ENCODE results near the gene C17orf100.

The C17orf100 gene

DNA sequence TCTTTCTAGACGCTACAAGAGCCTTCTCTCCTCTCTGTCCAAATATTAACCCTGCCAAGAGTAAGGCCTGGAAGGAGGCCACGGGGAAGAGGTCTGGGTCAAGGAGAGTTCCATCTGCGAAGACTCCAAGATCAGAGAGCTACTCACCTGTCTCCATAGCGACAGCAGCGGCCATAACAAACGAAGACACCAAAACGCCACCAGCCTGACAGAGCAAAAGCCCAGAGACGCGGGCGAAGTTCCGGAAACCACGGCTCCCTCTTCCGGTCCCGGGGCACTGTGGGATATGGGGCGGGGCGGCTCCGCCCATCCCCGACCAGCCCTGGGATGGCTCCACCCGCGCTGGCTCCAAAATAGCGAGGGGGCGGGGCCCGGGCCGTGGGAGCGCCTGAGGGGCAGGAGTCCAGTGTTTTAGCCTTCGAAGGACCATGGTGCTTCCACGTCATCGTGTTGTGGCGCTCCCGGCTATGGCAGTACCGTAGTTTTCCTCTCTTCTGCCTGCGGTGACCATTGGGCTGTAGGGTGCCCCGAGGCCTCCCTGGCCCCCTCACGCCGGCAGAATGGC is at the start of gene C17orf100, which contains the start of gene MED31:
Gene C17orf100, plus strand, starts transcription at position 409 of the 565 bp plus-strand sequence. Its CDS starts 152 bp downstream, at position 561.
Gene MED31, minus strand, starts transcription at position 252 of the 565 bp plus-strand sequence. Its CDS starts 77 bp downstream, at position 175.
- H3K9me3 ChIP-seq, result no peaks in the 10 kb centered on the region
- no peaks in the 10 kb centered on the region for H3K27me3 ChIP-seq (ENCODE audit: low read depth)
- in situ Hi-C loops (cut with MboI; ENCODE audit: low sequenced_read_pairs), result loop anchor here (25.0 kb wide), 1 partner anchor 511 kb away; no protein-coding TSS in a partner anchor
- H3K4me3 ChIP-seq, result peak within 1 kb of the TSS; percentile 56
- DNase-seq (ENCODE audit: low spot score in 2 of 2), result peak; percentile 89 to 97
- peaks cover 20% of the 10 kb centered on the region for H3K36me3 ChIP-seq (replicated peaks)
- peaks cover 14% of the 10 kb centered on the region for H3K4me1 ChIP-seq

GRCh38 chr17:6602141-6602540 is 49.4 kb upstream of the C17orf100 start:
- H3K36me3 ChIP-seq (replicated peaks), result peaks cover 50% of the 10 kb centered on the region
- H3K4me1 ChIP-seq, result no peaks in the 10 kb centered on the region
- no peaks in the 10 kb centered on the region for H3K27me3 ChIP-seq (ENCODE audit: low read depth)
- no peak for DNase-seq (ENCODE audit: low spot score in 2 of 2)
- H3K4me3 ChIP-seq, result no peak overlapping the region
- no peaks in the 10 kb centered on the region for H3K9me3 ChIP-seq
- in situ Hi-C loops (cut with MboI; ENCODE audit: low sequenced_read_pairs), result no loop called here

- Histone ChIP-seq H3K4me1 (no peaks in the 10 kb centered on the region), H3K36me3 (replicated peaks) (peaks cover 48% of the 10 kb centered on the region), H3K4me3 (no peak overlapping the region), H3K27me3 (ENCODE audit: low read depth) (no peaks in the 10 kb centered on the region), H3K9me3 (no peaks in the 10 kb centered on the region)
- in situ Hi-C loops (cut with MboI; ENCODE audit: low sequenced_read_pairs), result no loop called here
- no peak for DNase-seq (ENCODE audit: low spot score in 2 of 2)
Observed at GRCh38 chr17:6603744-6604325, 47.7 kb upstream of the C17orf100 start.

DNA sequence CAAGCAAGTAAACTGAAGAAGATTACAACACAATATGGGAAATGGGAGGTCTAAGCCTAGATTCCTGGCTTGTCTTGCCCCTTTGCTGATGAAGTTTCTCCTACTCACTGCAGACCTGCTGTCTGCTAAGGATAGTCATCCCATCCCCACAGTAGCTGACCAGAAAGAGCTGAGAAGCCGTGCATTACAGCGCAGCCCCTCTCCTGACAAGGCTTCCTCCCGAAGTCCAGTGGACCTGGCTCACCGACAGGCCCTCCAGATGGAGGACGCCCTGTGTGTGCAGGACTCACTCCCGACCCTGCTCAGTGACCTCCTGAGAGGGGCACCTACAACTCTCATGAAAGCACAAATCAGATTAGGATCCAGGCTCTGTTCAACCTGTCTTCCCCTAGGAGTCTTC is 46.4 kb upstream of the C17orf100 start:
- Histone ChIP-seq H3K4me1 (no peaks in the 10 kb centered on the region), H3K4me3 (no peak overlapping the region), H3K36me3 (replicated peaks) (peaks cover 55% of the 10 kb centered on the region), H3K27me3 (ENCODE audit: low read depth) (no peaks in the 10 kb centered on the region), H3K9me3 (no peaks in the 10 kb centered on the region)
- in situ Hi-C loops (cut with MboI; ENCODE audit: low sequenced_read_pairs), result no loop called here
- DNase-seq (ENCODE audit: low spot score in 2 of 2), result no peak

DNA sequence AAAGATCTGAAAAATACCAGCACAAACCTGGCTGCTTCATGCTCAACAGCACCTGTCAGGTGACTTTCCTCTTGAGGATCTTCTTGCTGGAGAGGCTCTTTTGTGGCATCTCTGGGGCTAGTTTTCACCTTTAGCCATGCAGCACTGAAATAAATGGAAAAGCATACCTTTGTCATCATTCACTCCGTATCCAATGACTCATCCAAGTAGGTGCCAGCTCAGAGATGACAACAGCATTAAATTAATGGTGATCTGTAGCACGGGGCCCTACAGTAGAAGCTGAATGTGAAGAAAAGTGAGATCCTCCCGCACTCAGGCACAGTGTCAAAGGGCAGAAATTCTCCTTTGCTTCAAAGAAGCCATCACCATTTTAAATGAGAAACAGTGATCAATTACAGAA is 43.2 kb upstream of the C17orf100 start:
- Histone ChIP-seq H3K36me3 (replicated peaks) (peaks cover 52% of the 10 kb centered on the region), H3K9me3 (no peaks in the 10 kb centered on the region), H3K4me3 (no peak overlapping the region), H3K4me1 (no peaks in the 10 kb centered on the region), H3K27me3 (ENCODE audit: low read depth) (no peaks in the 10 kb centered on the region)
- in situ Hi-C loops (cut with MboI; ENCODE audit: low sequenced_read_pairs), result no loop called here
- no peak for DNase-seq (ENCODE audit: low spot score in 2 of 2)

GRCh38 chr17:6610011-6610410 is 41.6 kb upstream of the C17orf100 start:
- in situ Hi-C loops (cut with MboI; ENCODE audit: low sequenced_read_pairs), result no loop called here
- H3K9me3 ChIP-seq, result no peaks in the 10 kb centered on the region
- peaks cover 53% of the 10 kb centered on the region for H3K36me3 ChIP-seq (replicated peaks)
- H3K4me3 ChIP-seq, result no peak overlapping the region
- no peak for DNase-seq (ENCODE audit: low spot score in 2 of 2)
- H3K4me1 ChIP-seq, result no peaks in the 10 kb centered on the region
- H3K27me3 ChIP-seq (ENCODE audit: low read depth), result no peaks in the 10 kb centered on the region

GRCh38 chr17:6611231-6611630 is 40.3 kb upstream of the C17orf100 start:
- Histone ChIP-seq H3K36me3 (replicated peaks) (peaks cover 47% of the 10 kb centered on the region), H3K9me3 (no peaks in the 10 kb centered on the region), H3K4me3 (no peak overlapping the region), H3K4me1 (no peaks in the 10 kb centered on the region), H3K27me3 (ENCODE audit: low read depth) (no peaks in the 10 kb centered on the region)
- in situ Hi-C loops (cut with MboI; ENCODE audit: low sequenced_read_pairs), result no loop called here
- no peak for DNase-seq (ENCODE audit: low spot score in 2 of 2)

GRCh38 chr17:6623941-6624340 is 27.6 kb upstream of the C17orf100 start:
- Histone ChIP-seq H3K4me1 (no peaks in the 10 kb centered on the region), H3K27me3 (ENCODE audit: low read depth) (no peaks in the 10 kb centered on the region), H3K36me3 (replicated peaks) (peaks cover 41% of the 10 kb centered on the region), H3K4me3 (no peak overlapping the region), H3K9me3 (no peaks in the 10 kb centered on the region)
- DNase-seq (ENCODE audit: low spot score in 2 of 2), result no peak
- in situ Hi-C loops (cut with MboI; ENCODE audit: low sequenced_read_pairs), result no loop called here

- no peaks in the 10 kb centered on the region for H3K27me3 ChIP-seq (ENCODE audit: low read depth)
- peaks cover 45% of the 10 kb centered on the region for H3K36me3 ChIP-seq (replicated peaks)
- in situ Hi-C loops (cut with MboI; ENCODE audit: low sequenced_read_pairs), result no loop called here
- DNase-seq (ENCODE audit: low spot score in 2 of 2), result no peak
- H3K9me3 ChIP-seq, result no peaks in the 10 kb centered on the region
- H3K4me3 ChIP-seq, result no peak overlapping the region
- H3K4me1 ChIP-seq, result no peaks in the 10 kb centered on the region
Observed at GRCh38 chr17:6626616-6627015, 24.9 kb upstream of the C17orf100 start.

- in situ Hi-C loops (cut with MboI; ENCODE audit: low sequenced_read_pairs), result no loop called here
- peaks cover 44% of the 10 kb centered on the region for H3K36me3 ChIP-seq (replicated peaks)
- no peaks in the 10 kb centered on the region for H3K27me3 ChIP-seq (ENCODE audit: low read depth)
- H3K4me1 ChIP-seq, result no peaks in the 10 kb centered on the region
- H3K4me3 ChIP-seq, result no peak overlapping the region
- DNase-seq (ENCODE audit: low spot score in 2 of 2), result no peak
- no peaks in the 10 kb centered on the region for H3K9me3 ChIP-seq
Observed at GRCh38 chr17:6627019-6627418, 24.5 kb upstream of the C17orf100 start.

DNA sequence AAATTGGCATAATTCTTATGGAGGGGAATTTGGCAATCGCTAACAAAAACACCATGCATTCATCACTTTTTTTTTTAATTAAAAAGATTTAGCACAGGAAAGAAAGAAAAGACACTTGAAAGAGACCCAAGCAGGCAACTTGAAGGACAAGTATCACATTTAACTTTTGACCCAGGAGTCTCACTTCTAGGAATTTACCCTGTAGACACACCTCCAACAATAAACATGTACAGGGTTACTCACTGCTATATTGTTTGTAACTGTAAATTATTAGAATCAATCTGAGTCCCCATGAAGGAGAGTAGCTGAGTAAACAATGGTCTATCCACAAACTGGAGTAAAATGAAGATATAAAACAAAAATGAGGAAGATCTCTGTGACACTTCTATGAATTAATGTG is 21.2 kb upstream of the C17orf100 start:
- Histone ChIP-seq H3K4me1 (no peaks in the 10 kb centered on the region), H3K9me3 (no peaks in the 10 kb centered on the region), H3K4me3 (no peak overlapping the region), H3K27me3 (ENCODE audit: low read depth) (no peaks in the 10 kb centered on the region), H3K36me3 (replicated peaks) (peaks cover 51% of the 10 kb centered on the region)
- in situ Hi-C loops (cut with MboI; ENCODE audit: low sequenced_read_pairs), result no loop called here
- no peak for DNase-seq (ENCODE audit: low spot score in 2 of 2)

- H3K4me1 ChIP-seq, result no peaks in the 10 kb centered on the region
- DNase-seq (ENCODE audit: low spot score in 2 of 2), result no peak
- H3K4me3 ChIP-seq, result no peak overlapping the region
- no peaks in the 10 kb centered on the region for H3K27me3 ChIP-seq (ENCODE audit: low read depth)
- H3K36me3 ChIP-seq (replicated peaks), result peaks cover 41% of the 10 kb centered on the region
- H3K9me3 ChIP-seq, result no peaks in the 10 kb centered on the region
- in situ Hi-C loops (cut with MboI; ENCODE audit: low sequenced_read_pairs), result no loop called here
Observed at GRCh38 chr17:6632530-6632929, 19.0 kb upstream of the C17orf100 start.

DNA sequence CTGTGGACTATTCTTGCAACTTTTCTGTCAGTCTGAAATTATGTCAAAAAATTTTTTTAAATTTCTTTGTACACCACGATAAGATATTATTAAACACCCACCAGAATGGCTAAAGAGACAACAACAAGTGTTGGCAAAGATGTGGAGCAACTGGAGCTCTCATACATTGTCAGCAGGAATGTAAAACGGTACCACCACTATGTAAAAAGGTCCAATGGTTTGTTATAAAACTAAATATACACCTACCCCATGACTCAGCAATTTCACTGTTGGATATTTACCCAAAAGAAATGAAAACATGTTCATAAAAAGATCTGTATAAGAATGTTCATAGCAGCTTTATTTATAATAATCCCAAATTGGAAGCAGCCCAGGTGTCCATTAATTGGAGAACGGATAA is 18.3 kb upstream of the C17orf100 start:
- Histone ChIP-seq H3K4me3 (no peak overlapping the region), H3K4me1 (no peaks in the 10 kb centered on the region), H3K27me3 (ENCODE audit: low read depth) (no peaks in the 10 kb centered on the region)

GRCh38 chr17:6636105-6636504 is 15.5 kb upstream of the C17orf100 start:
- in situ Hi-C loops (cut with MboI; ENCODE audit: low sequenced_read_pairs), result no loop called here
- peaks cover 29% of the 10 kb centered on the region for H3K36me3 ChIP-seq (replicated peaks)
- DNase-seq (ENCODE audit: low spot score in 2 of 2), result no peak

More for the DNA sequence above, 18.3 kb upstream of the C17orf100 start:
- H3K9me3 ChIP-seq, result no peaks in the 10 kb centered on the region
- peaks cover 37% of the 10 kb centered on the region for H3K36me3 ChIP-seq (replicated peaks)
- in situ Hi-C loops (cut with MboI; ENCODE audit: low sequenced_read_pairs), result no loop called here
- DNase-seq (ENCODE audit: low spot score in 2 of 2), result no peak

More at GRCh38 chr17:6636105-6636504, 15.5 kb upstream of the C17orf100 start:
- H3K27me3 ChIP-seq (ENCODE audit: low read depth), result no peaks in the 10 kb centered on the region
- no peaks in the 10 kb centered on the region for H3K9me3 ChIP-seq
- no peaks in the 10 kb centered on the region for H3K4me1 ChIP-seq
- no peak overlapping the region for H3K4me3 ChIP-seq
